H1 (cell line): ENCODE measurements around the gene ATP13A2.

Experiments used
- ATF2 ChIP-seq: IDR thresholded peaks from 2 replicates; pipeline ENCODE4 v1.6.1; 2012; ENCODE audit warnings: low read length, inconsistent platforms
- BRCA1 ChIP-seq: IDR thresholded peaks from 2 replicates; pipeline ENCODE4 v1.6.1; 2012; ENCODE audit warnings: low read depth, low read length, improper control_type of control experiment
- CTCF ChIP-seq, 3 experiments: IDR thresholded peaks; 1 replicate in 2 of 3; 2 replicates in 1 of 3; pipeline versions ENCODE4 v1.5.1 to v1.6.1; 2011; ENCODE audit warnings: low read length in 3 of 3, mild to moderate bottlenecking in 3 of 3, inconsistent platforms in 2 of 3, low read depth in 1 of 3, moderate library complexity in 1 of 3; ENCODE audit not compliant: insufficient read depth in 1 of 3; ENCODE audit errors: control extremely low read depth in 1 of 3
- POLR2A ChIP-seq, 2 experiments: IDR thresholded peaks; 1 replicate in 1 of 2; 2 replicates in 1 of 2; pipeline ENCODE4 v1.6.1; 2011; ENCODE audit warnings: low read depth in 2 of 2, low read length in 2 of 2, mild to moderate bottlenecking in 2 of 2; ENCODE audit errors: control extremely low read depth in 1 of 2
- SP1 ChIP-seq: IDR thresholded peaks from 2 replicates; pipeline ENCODE4 v1.6.1; 2011; ENCODE audit warnings: low read depth, low read length

- no peak for TF ChIP-seq ATF2
- TF ChIP-seq BRCA1: no peak
- TF ChIP-seq SP1: no peak
- TF ChIP-seq POLR2A (IDR thresholded peaks at IDR 0.05; ENCODE audit: control extremely low read depth in 1 of 2, low read depth in 2 of 2, low read length in 2 of 2): no peak
- peak in 2 of 3 experiments; percentile 93 to 98; a peak in 3 of 4 replicates for TF ChIP-seq CTCF (IDR thresholded peaks at IDR 0.05; ENCODE audit: control extremely low read depth in 1 of 3, insufficient read depth in 1 of 3, low read depth in 1 of 3, low read length in 3 of 3)
These were observed 24.8 kb downstream of the ATP13A2 start for GRCh38 chr1:16986962-16987361.
